ENCODE results near the gene NT5E. TPM values are rescaled to one million over a fixed set of nuclear protein-coding genes. Genes with fewer than 3 reads are reported as not detected.

Gene NT5E
- total and polyA plus RNA-seq, 2 donors (not counting 3 experiments of a cell fraction or from before 2014, with no cell fraction given): 59.3 to 115 TPM

- Histone ChIP-seq H3K9me3 (replicated peaks; ENCODE audit: control insufficient read depth, insufficient read depth, low read length) (no peaks in the 10 kb centered on the region), H3K9ac (replicated peaks; ENCODE audit: extremely low read depth, insufficient read depth, low read length) (no peak overlapping the region), H3K9me1 (replicated peaks; ENCODE audit: control insufficient read depth, extremely low read depth, insufficient read depth, low read length) (no peaks in the 10 kb centered on the region), H3K4me1 (ENCODE audit: control insufficient read depth, extremely low read depth, insufficient read depth, low read length) (peaks cover 7% of the 10 kb centered on the region), H3K4me2 (ENCODE audit: insufficient read depth, low read length) (no peak overlapping the region), H4K20me1 (replicated peaks; ENCODE audit: control insufficient read depth, extremely low read depth, insufficient read depth, low read length) (no peaks in the 10 kb centered on the region), H3K27me3 (ENCODE audit: control insufficient read depth in 2 of 2, insufficient read depth in 2 of 2, low read length in 2 of 2) (no peaks in the 10 kb centered on the region), H3K79me2 (ENCODE audit: control insufficient read depth, insufficient read depth, low read length) (no peaks in the 10 kb centered on the region), H3K36me3 (ENCODE audit: control insufficient read depth in 2 of 2, extremely low read depth in 1 of 2, insufficient read depth in 2 of 2, low read length in 2 of 2) (peaks cover 0 to 8% of the 10 kb centered on the region in 2 experiments), H2AFZ (ENCODE audit: low read depth, low read length) (no peak overlapping the region), H3K4me3 (replicated peaks in 1 of 3; ENCODE audit: insufficient read depth in 1 of 3, low read depth in 1 of 3, low read length in 3 of 3) (no peak overlapping the region), H3K27ac (ENCODE audit: insufficient read depth, low read depth, low read length) (no peak overlapping the region)
- FAIRE-seq (no peak), DNase-seq (ENCODE audit: low read depth, low spot score) (no peak)
- TF ChIP-seq GATA2 (IDR thresholded peaks at IDR 0.05; ENCODE audit: insufficient read depth, insufficient read length, low read depth, low read length) (no peak), MAX (IDR thresholded peaks at IDR 0.05; ENCODE audit: insufficient read depth, insufficient read length) (no peak)
- ChIA-PET CTCF (interaction anchor here (0.8 to 13.9 kb wide), 16 partner anchors 9 to 160 kb away, joined by 3 to 541 read pairs (median 22); partner anchors contain the start of gene NT5E), POLR2A (no interaction called here)
- no TSS peak for BruUV-seq (replicated peaks)
- intact Hi-C loops (cut with micrococcal nuclease): loop anchor here (1.0 to 2.0 kb wide), 6 partner anchors 20 to 129 kb away; partner anchors contain the start of gene NT5E
- dilution Hi-C loops (cut with MboI; ENCODE audit: extremely low pct_ligation_motif_present, low sequenced_read_pairs): no loop called here
Observed at GRCh38 chr6:85483846-85484245, 34.0 kb downstream of the NT5E start.

GRCh38 chr6:85484948-85485347 lies 35.1 kb downstream of the NT5E start:
- Histone ChIP-seq H3K27ac (ENCODE audit: insufficient read depth, low read depth, low read length) (no peak overlapping the region), H2AFZ (ENCODE audit: low read depth, low read length) (no peak overlapping the region), H3K4me3 (replicated peaks in 1 of 3; ENCODE audit: insufficient read depth in 1 of 3, low read depth in 1 of 3, low read length in 3 of 3) (no peak overlapping the region), H4K20me1 (replicated peaks; ENCODE audit: control insufficient read depth, extremely low read depth, insufficient read depth, low read length) (no peaks in the 10 kb centered on the region), H3K27me3 (ENCODE audit: control insufficient read depth in 2 of 2, insufficient read depth in 2 of 2, low read length in 2 of 2) (no peaks in the 10 kb centered on the region), H3K9me1 (replicated peaks; ENCODE audit: control insufficient read depth, extremely low read depth, insufficient read depth, low read length) (no peaks in the 10 kb centered on the region), H3K9me3 (replicated peaks; ENCODE audit: control insufficient read depth, insufficient read depth, low read length) (no peaks in the 10 kb centered on the region), H3K9ac (replicated peaks; ENCODE audit: extremely low read depth, insufficient read depth, low read length) (no peak overlapping the region), H3K4me1 (ENCODE audit: control insufficient read depth, extremely low read depth, insufficient read depth, low read length) (peaks cover 7% of the 10 kb centered on the region), H3K79me2 (ENCODE audit: control insufficient read depth, insufficient read depth, low read length) (no peaks in the 10 kb centered on the region), H3K4me2 (ENCODE audit: insufficient read depth, low read length) (no peak overlapping the region), H3K36me3 (ENCODE audit: control insufficient read depth in 2 of 2, extremely low read depth in 1 of 2, insufficient read depth in 2 of 2, low read length in 2 of 2) (peaks cover 0 to 6% of the 10 kb centered on the region in 2 experiments)
- TF ChIP-seq GATA2 (IDR thresholded peaks at IDR 0.05; ENCODE audit: insufficient read depth, insufficient read length, low read depth, low read length) (no peak), MAX (IDR thresholded peaks at IDR 0.05; ENCODE audit: insufficient read depth, insufficient read length) (no peak), EZH2 (IDR thresholded peaks at IDR 0.05; ENCODE audit: borderline replicate concordance, low read depth, low read length, severe bottlenecking) (no peak), CTCF (IDR thresholded peaks at IDR 0.05; ENCODE audit: extremely low read depth in 1 of 2, insufficient read depth in 1 of 2, low read depth in 1 of 2, low read length in 2 of 2) (no peak), POLR2A (IDR thresholded peaks at IDR 0.05; ENCODE audit: low read depth, low read length) (no peak), JUN (IDR thresholded peaks at IDR 0.05; ENCODE audit: borderline replicate concordance, insufficient read depth, insufficient read length, low read depth) (no peak), FOS (IDR thresholded peaks at IDR 0.05; ENCODE audit: borderline replicate concordance, insufficient read depth, low read length) (no peak), MYC (IDR thresholded peaks at IDR 0.05; ENCODE audit: low read depth, low read length) (no peak), POLR2AphosphoS5 (IDR thresholded peaks at IDR 0.05; ENCODE audit: insufficient read depth, low read depth, low read length) (no peak)
- no TSS peak for BruUV-seq (replicated peaks)
- dilution Hi-C loops (cut with MboI; ENCODE audit: extremely low pct_ligation_motif_present, low sequenced_read_pairs) (no loop called here), intact Hi-C loops (cut with micrococcal nuclease) (no loop called here)
- FAIRE-seq (no peak), DNase-seq (ENCODE audit: low read depth, low spot score) (no peak)
- ChIA-PET CTCF (interaction anchor here (0.9 to 13.9 kb wide), 6 partner anchors 8 to 131 kb away, joined by 4 to 541 read pairs (median 73); partner anchors contain the start of gene NT5E), POLR2A (no interaction called here)
